ENCODE measurements around the gene HOXB8. TPM values are rescaled to one million over a fixed set of nuclear protein-coding genes. Genes with fewer than 3 reads are reported as not detected.

The HOXB8 gene
- polyA plus RNA-seq, 2 donors = not detected

GRCh38 chr17:48617471-48618255, 2.6 kb upstream of the HOXB8 start:
- no peaks in the 10 kb centered on the region for H3K9me3 ChIP-seq (ENCODE audit: control insufficient read depth in 2 of 2, insufficient read depth in 1 of 2, low read depth in 1 of 2, low read length in 1 of 2)
- H3K36me3 ChIP-seq (ENCODE audit: control insufficient read depth in 2 of 2, insufficient read depth in 2 of 2, low read length in 1 of 2) = no peaks in the 10 kb centered on the region
- peaks cover 16 to 58% of the 10 kb centered on the region in 2 donors for H3K27me3 ChIP-seq (ENCODE audit: control insufficient read depth in 1 of 2, insufficient read depth in 2 of 2, low read length in 2 of 2)
- 13 to 18% methylated on average over 35 to 43 of the region's 43 CpGs for WGBS, 2 donors
- peaks cover 4% of the 10 kb centered on the region in 2 donors for H3K4me1 ChIP-seq (ENCODE audit: control insufficient read depth in 2 of 2, insufficient read depth in 2 of 2, low read length in 1 of 2)
- no peak overlapping the region for H3K27ac ChIP-seq (ENCODE audit: low read depth in 2 of 2, low read length in 1 of 2)
- no peak overlapping the region for H3K4me3 ChIP-seq (ENCODE audit: low read depth in 1 of 2, low read length in 2 of 2)

GRCh38 chr17:48616717-48617470, 1.8 kb upstream of the HOXB8 start:
- 20 to 27% methylated on average over 15 of the region's 15 CpGs for WGBS, 2 donors
- H3K4me1 ChIP-seq (ENCODE audit: control insufficient read depth in 2 of 2, insufficient read depth in 2 of 2, low read length in 1 of 2) = peaks cover 4% of the 10 kb centered on the region in 2 donors

GRCh38 chr17:48615963-48616716, 1.0 kb upstream of the HOXB8 start:
- no peaks in the 10 kb centered on the region for H3K9me3 ChIP-seq (ENCODE audit: control insufficient read depth in 2 of 2, insufficient read depth in 1 of 2, low read depth in 1 of 2, low read length in 1 of 2)
- H3K4me1 ChIP-seq (ENCODE audit: control insufficient read depth in 2 of 2, insufficient read depth in 2 of 2, low read length in 1 of 2) = peaks cover 4% of the 10 kb centered on the region in 2 donors
- H3K36me3 ChIP-seq (ENCODE audit: control insufficient read depth in 2 of 2, insufficient read depth in 2 of 2, low read length in 1 of 2) = no peaks in the 10 kb centered on the region
- 23 to 25% methylated on average over 17 of the region's 17 CpGs for WGBS, 2 donors
- H3K27me3 ChIP-seq (ENCODE audit: control insufficient read depth in 1 of 2, insufficient read depth in 2 of 2, low read length in 2 of 2) = peaks cover 16 to 59% of the 10 kb centered on the region in 2 donors
- no peak overlapping the region for H3K4me3 ChIP-seq (ENCODE audit: low read depth in 1 of 2, low read length in 2 of 2)
- H3K27ac ChIP-seq (ENCODE audit: low read depth in 2 of 2, low read length in 1 of 2) = no peak overlapping the region

More at GRCh38 chr17:48616717-48617470, 1.8 kb upstream of the HOXB8 start:
- H3K27ac ChIP-seq (ENCODE audit: low read depth in 2 of 2, low read length in 1 of 2) = no peak overlapping the region
- H3K9me3 ChIP-seq (ENCODE audit: control insufficient read depth in 2 of 2, insufficient read depth in 1 of 2, low read depth in 1 of 2, low read length in 1 of 2) = no peaks in the 10 kb centered on the region
- H3K36me3 ChIP-seq (ENCODE audit: control insufficient read depth in 2 of 2, insufficient read depth in 2 of 2, low read length in 1 of 2) = no peaks in the 10 kb centered on the region
- no peak overlapping the region for H3K4me3 ChIP-seq (ENCODE audit: low read depth in 1 of 2, low read length in 2 of 2)
- peaks cover 16 to 61% of the 10 kb centered on the region in 2 donors for H3K27me3 ChIP-seq (ENCODE audit: control insufficient read depth in 1 of 2, insufficient read depth in 2 of 2, low read length in 2 of 2)

- Histone ChIP-seq H3K27ac (ENCODE audit: low read depth in 2 of 2, low read length in 1 of 2) (no peak overlapping the region), H3K4me1 (ENCODE audit: control insufficient read depth in 2 of 2, insufficient read depth in 2 of 2, low read length in 1 of 2) (peaks cover 6 to 11% of the 10 kb centered on the region in 2 donors), H3K4me3 (ENCODE audit: low read depth in 1 of 2, low read length in 2 of 2) (no peak overlapping the region), H3K36me3 (ENCODE audit: control insufficient read depth in 2 of 2, insufficient read depth in 2 of 2, low read length in 1 of 2) (no peaks in the 10 kb centered on the region), H3K9me3 (ENCODE audit: control insufficient read depth in 2 of 2, insufficient read depth in 1 of 2, low read depth in 1 of 2, low read length in 1 of 2) (no peaks in the 10 kb centered on the region), H3K27me3 (ENCODE audit: control insufficient read depth in 1 of 2, insufficient read depth in 2 of 2, low read length in 2 of 2) (peaks cover 14 to 63% of the 10 kb centered on the region in 2 donors)
- 7% methylated on average over 52 to 55 of the region's 55 CpGs for WGBS, 2 donors
These were observed 1.0 kb downstream of the HOXB8 start for GRCh38 chr17:48613862-48614694.

- peaks cover 6 to 11% of the 10 kb centered on the region in 2 donors for H3K4me1 ChIP-seq (ENCODE audit: control insufficient read depth in 2 of 2, insufficient read depth in 2 of 2, low read length in 1 of 2)
- 3 to 4% methylated on average over 65 to 67 of the region's 67 CpGs for WGBS, 2 donors
- H3K27me3 ChIP-seq (ENCODE audit: control insufficient read depth in 1 of 2, insufficient read depth in 2 of 2, low read length in 2 of 2) = peaks cover 14 to 60% of the 10 kb centered on the region in 2 donors
- no peaks in the 10 kb centered on the region for H3K9me3 ChIP-seq (ENCODE audit: control insufficient read depth in 2 of 2, insufficient read depth in 1 of 2, low read depth in 1 of 2, low read length in 1 of 2)
- H3K36me3 ChIP-seq (ENCODE audit: control insufficient read depth in 2 of 2, insufficient read depth in 2 of 2, low read length in 1 of 2) = no peaks in the 10 kb centered on the region
- peak overlapping the region in 1 of 2 donors; percentile 16 for H3K4me3 ChIP-seq (ENCODE audit: low read depth in 1 of 2, low read length in 2 of 2)
- H3K27ac ChIP-seq (ENCODE audit: low read depth in 2 of 2, low read length in 1 of 2) = no peak overlapping the region
These were observed 2.0 kb downstream of the HOXB8 start for GRCh38 chr17:48612854-48613691.

GRCh38 chr17:48612456-48612853, 2.6 kb downstream of the HOXB8 start:
- H3K27ac ChIP-seq (ENCODE audit: low read depth in 2 of 2, low read length in 1 of 2) = no peak overlapping the region
- peak overlapping the region in 1 of 2 donors; percentile 16 for H3K4me3 ChIP-seq (ENCODE audit: low read depth in 1 of 2, low read length in 2 of 2)
- peaks cover 6 to 11% of the 10 kb centered on the region in 2 donors for H3K4me1 ChIP-seq (ENCODE audit: control insufficient read depth in 2 of 2, insufficient read depth in 2 of 2, low read length in 1 of 2)
- 1 to 6% methylated on average over 15 of the region's 15 CpGs for WGBS, 2 donors
- H3K9me3 ChIP-seq (ENCODE audit: control insufficient read depth in 2 of 2, insufficient read depth in 1 of 2, low read depth in 1 of 2, low read length in 1 of 2) = no peaks in the 10 kb centered on the region
- H3K36me3 ChIP-seq (ENCODE audit: control insufficient read depth in 2 of 2, insufficient read depth in 2 of 2, low read length in 1 of 2) = no peaks in the 10 kb centered on the region
- peaks cover 10 to 56% of the 10 kb centered on the region in 2 donors for H3K27me3 ChIP-seq (ENCODE audit: control insufficient read depth in 1 of 2, insufficient read depth in 2 of 2, low read length in 2 of 2)

GRCh38 chr17:48611681-48612455, 3.2 kb downstream of the HOXB8 start:
- no peak overlapping the region for H3K4me3 ChIP-seq (ENCODE audit: low read depth in 1 of 2, low read length in 2 of 2)
- no peaks in the 10 kb centered on the region for H3K36me3 ChIP-seq (ENCODE audit: control insufficient read depth in 2 of 2, insufficient read depth in 2 of 2, low read length in 1 of 2)
- no peak overlapping the region for H3K27ac ChIP-seq (ENCODE audit: low read depth in 2 of 2, low read length in 1 of 2)
- H3K27me3 ChIP-seq (ENCODE audit: control insufficient read depth in 1 of 2, insufficient read depth in 2 of 2, low read length in 2 of 2) = peaks cover 7 to 53% of the 10 kb centered on the region in 2 donors
- 9 to 10% methylated on average over 33 to 36 of the region's 36 CpGs for WGBS, 2 donors
- peaks cover 6 to 11% of the 10 kb centered on the region in 2 donors for H3K4me1 ChIP-seq (ENCODE audit: control insufficient read depth in 2 of 2, insufficient read depth in 2 of 2, low read length in 1 of 2)
- no peaks in the 10 kb centered on the region for H3K9me3 ChIP-seq (ENCODE audit: control insufficient read depth in 2 of 2, insufficient read depth in 1 of 2, low read depth in 1 of 2, low read length in 1 of 2)

GRCh38 chr17:48611213-48611612, 3.9 kb downstream of the HOXB8 start:
- Histone ChIP-seq H3K9me3 (ENCODE audit: control insufficient read depth in 2 of 2, insufficient read depth in 1 of 2, low read depth in 1 of 2, low read length in 1 of 2) (no peaks in the 10 kb centered on the region), H3K36me3 (ENCODE audit: control insufficient read depth in 2 of 2, insufficient read depth in 2 of 2, low read length in 1 of 2) (no peaks in the 10 kb centered on the region), H3K27me3 (ENCODE audit: control insufficient read depth in 1 of 2, insufficient read depth in 2 of 2, low read length in 2 of 2) (peaks cover 6 to 51% of the 10 kb centered on the region in 2 donors), H3K4me1 (ENCODE audit: control insufficient read depth in 2 of 2, insufficient read depth in 2 of 2, low read length in 1 of 2) (peaks cover 6 to 11% of the 10 kb centered on the region in 2 donors), H3K27ac (ENCODE audit: low read depth in 2 of 2, low read length in 1 of 2) (no peak overlapping the region), H3K4me3 (ENCODE audit: low read depth in 1 of 2, low read length in 2 of 2) (peak overlapping the region; percentile 41 to 56)
- 4 to 6% methylated on average over 22 of the region's 22 CpGs for WGBS, 2 donors
